Measurements from ENCODE around the gene CCNB1IP1.
"Not testable (repeated sequence)": the region's sequence is repeated elsewhere in the genome, so short reads cannot be mapped to it uniquely, and the experiment has no call there.

CCNB1IP1 gene, protein sequence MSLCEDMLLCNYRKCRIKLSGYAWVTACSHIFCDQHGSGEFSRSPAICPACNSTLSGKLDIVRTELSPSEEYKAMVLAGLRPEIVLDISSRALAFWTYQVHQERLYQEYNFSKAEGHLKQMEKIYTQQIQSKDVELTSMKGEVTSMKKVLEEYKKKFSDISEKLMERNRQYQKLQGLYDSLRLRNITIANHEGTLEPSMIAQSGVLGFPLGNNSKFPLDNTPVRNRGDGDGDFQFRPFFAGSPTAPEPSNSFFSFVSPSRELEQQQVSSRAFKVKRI

DNA sequence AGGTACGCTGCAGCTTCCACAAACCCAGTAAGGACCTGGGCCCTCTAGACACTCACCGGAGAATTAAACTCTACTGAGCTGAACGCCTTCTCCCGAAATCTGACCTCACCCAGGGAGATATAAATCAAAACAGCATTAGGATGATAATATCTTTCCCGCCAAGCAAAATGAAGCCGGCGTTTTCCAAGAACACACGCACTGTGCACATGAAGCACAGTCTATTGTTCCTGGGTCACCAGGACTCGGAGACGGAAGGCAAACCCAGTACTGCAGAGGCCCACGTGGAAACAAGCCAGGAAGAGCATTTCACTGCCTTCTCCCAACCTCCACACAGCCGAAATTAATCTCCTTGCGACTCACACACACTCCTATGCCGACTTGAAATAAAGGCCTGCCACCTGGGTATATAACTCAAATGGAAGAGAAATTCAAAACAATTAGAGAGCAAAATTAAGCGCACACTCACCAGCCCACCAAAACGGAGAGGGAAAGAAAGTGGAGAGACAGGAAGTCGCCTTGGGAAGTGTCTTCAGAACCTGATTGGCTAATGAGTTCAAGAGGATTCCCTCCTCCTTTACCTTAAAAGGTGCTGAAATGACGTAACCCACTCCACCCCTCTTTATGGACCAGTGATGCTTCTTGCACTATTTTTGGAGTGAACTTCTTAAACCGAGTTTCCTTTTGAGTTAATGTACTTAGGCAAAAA, at the start of gene CCNB1IP1:
Gene CCNB1IP1, minus strand, starts transcription at position 492 of the 706 bp plus-strand sequence. CDS start 16,756 bp downstream, outside the sequence.
- DNase-seq = peak; percentile 90

DNA sequence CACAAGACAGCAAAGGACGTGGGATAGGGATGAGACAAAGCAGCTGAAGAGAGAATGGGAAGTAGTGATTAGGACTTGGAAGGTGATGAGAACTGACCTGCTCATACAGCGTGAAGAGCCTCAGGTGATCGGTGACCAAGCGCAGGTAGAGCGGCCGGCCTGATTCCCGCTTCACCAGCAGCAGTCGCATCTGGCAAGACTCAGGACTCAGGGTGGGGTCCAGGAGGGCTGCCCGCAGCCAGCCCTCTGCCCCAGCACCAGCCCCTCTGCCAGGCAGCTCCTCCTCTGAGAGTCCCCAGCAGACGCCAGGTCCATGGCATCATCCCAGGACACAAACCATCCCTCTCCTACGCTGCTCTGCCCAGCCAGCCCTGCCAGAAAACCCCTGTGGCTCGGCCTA, 49.4 kb upstream of the CCNB1IP1 start:
- DNase-seq = no peak

- DNase-seq = no peak
Observed at GRCh38 chr14:20381341-20381740, 48.3 kb upstream of the CCNB1IP1 start.

DNA sequence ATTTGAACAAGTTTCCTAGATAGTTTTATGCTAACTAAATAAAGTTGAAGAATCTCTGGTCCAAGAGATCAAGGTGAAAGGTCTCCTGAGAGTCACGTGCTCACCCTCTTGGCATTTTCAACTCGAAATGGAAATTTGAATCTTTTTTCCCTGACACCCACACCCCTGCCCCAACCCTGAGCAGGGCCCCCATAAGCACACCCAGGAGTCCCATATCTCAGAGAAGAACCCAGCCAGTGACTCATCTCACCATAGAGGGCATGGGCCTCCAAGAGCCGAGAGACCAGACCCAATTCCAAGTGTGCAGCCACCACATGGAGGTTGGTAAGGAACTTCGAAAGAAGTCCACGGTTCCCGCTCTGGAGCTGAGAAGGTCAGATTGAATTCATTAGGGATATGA, 47.6 kb upstream of the CCNB1IP1 start:
- no peak for DNase-seq

GRCh38 chr14:20379743-20380142, 46.7 kb upstream of the CCNB1IP1 start:
- DNase-seq = no peak

DNA sequence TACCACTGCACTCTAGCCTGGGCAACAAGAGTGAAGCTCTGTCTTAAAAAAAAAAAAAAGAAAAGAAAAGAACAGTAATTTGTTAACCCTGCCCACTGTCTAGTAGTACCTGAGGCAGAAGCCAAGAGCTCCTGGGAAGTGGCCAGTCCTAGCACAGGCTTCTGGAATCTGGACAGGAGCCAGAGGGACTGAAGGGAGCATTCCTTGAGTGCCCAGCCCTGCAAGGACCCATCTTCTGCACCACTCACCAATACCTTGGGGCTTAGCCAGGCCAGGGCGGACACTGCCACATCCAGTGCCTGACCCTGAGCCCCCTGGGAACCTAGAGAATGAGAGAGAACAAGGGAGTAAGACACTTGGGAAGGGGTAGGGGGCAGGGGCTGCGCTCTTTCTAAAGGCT, 44.1 kb upstream of the CCNB1IP1 start:
- no peak for DNase-seq

- DNase-seq = no peak
Observed at GRCh38 chr14:20376071-20376588, 43.1 kb upstream of the CCNB1IP1 start.

DNA sequence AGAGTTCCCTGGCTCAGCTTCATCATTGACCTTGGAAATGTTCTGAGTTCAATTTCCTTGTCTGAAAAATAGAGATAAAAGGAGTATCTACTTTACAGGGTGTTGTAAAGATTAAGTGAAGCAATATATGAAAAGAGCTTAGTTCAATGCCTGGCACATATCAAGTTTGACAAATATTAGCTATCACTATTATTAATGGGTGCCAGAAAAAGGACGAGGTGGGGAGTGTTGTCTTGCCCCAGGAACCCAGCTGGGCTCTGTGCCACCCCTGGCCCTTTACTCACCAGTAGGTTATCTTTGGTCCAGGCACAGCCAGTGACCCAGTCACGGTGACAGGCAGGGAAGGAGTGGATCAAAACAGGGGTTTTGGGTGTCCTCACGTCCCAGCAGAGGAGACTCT, 42.4 kb upstream of the CCNB1IP1 start:
- no peak for DNase-seq

DNA sequence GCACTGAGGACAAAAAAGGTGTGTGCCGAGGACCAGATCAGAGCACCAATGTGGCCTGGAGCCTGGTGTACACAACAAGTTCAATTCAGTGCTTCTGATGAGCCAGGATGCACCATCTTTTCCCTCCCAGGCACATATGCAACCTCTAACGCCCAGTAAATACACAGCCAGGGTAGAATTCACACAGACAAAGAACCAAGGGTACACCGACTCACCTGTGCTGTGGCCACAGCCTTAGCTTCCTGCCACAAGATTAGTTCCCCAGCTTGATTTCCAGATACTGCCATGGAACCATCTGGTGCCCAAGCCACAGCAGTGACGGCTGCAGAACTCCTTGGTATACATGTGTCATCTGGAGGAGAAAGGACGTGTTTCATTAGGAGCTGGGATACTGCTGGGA, 39.7 kb upstream of the CCNB1IP1 start:
- no peak for DNase-seq

DNA sequence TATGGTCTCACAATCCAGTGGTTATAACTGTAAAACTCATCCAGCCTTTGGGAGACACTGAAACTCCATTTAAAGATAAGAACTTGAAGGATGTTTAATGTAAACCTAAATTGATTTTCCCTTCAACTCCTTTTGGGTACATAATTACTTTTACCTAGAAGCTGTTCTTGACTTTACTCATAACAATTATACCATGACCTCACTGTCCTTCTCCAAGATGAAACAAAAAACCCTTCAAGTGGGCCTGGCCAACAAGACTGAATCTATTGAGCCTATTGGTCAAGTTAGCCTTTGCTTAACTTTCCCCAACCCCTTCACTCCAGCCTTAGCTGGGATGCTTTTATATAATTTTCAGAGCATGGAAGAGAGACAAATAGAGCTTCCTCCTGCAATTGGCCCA, 32.8 kb upstream of the CCNB1IP1 start:
- DNase-seq = no peak

GRCh38 chr14:20358474-20358873, 25.4 kb upstream of the CCNB1IP1 start:
- DNase-seq = not testable (repeated sequence)

GRCh38 chr14:20356422-20356821, 23.3 kb upstream of the CCNB1IP1 start:
- peak; percentile 10 for DNase-seq

DNA sequence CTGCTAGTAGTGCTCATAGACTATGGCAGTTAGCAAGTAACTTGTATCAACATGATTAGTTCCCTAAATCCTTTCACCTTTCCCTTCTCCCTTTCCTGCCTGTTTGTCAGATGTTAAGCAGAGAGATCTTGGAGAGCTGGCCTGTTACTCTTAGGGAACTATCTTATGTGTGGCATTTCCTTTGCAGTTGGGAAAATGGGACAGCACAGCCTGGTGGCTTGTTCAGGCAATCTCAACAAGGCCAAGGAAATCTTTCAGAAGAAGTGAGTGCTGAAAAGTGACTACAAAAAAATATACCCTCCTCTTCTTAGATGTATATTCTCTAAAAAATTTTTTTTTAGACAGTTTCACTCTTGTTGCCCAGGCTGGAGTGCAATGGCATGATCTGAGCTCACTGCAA, 17.8 kb upstream of the CCNB1IP1 start:
- no peak for DNase-seq

GRCh38 chr14:20350282-20350681, 17.2 kb upstream of the CCNB1IP1 start:
- no peak for DNase-seq

- no peak for DNase-seq
Observed at GRCh38 chr14:20347747-20348146, 14.7 kb upstream of the CCNB1IP1 start.

DNA sequence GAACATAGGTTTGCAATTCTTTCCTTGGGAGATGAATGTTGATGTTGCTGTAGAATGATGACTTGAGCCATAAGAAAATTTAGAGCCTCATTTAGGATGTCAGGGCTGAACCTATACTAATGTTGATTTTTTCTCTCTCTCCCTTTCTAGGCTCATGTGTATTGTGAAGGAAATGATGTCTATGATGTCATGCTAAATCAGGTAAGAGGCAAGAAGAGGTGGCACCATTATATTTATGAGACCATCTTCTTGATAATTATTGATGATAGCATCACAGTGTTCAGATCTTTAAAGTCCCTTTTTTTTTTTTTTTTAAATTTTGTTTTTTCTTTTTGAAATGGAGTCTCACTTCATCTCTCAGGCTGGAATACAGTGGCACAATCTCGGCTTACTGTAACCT, 13.6 kb upstream of the CCNB1IP1 start:
- no peak for DNase-seq

GRCh38 chr14:20345366-20345765, 12.3 kb upstream of the CCNB1IP1 start:
- DNase-seq = no peak

- DNase-seq = peak; percentile 14
Observed at GRCh38 chr14:20343862-20344220, 10.8 kb upstream of the CCNB1IP1 start.

GRCh38 chr14:20343092-20343861, 10.2 kb upstream of the CCNB1IP1 start, which contains the start of gene PARP2:
PARP2 (plus strand) TSS chr14:20343635; CDS start chr14:20343642, 7 bp downstream.
- DNase-seq = peak; percentile 100

GRCh38 chr14:20341646-20342045, 8.6 kb upstream of the CCNB1IP1 start:
- no peak for DNase-seq

GRCh38 chr14:20341032-20341431, 8.0 kb upstream of the CCNB1IP1 start:
- DNase-seq = not testable (repeated sequence)

DNA sequence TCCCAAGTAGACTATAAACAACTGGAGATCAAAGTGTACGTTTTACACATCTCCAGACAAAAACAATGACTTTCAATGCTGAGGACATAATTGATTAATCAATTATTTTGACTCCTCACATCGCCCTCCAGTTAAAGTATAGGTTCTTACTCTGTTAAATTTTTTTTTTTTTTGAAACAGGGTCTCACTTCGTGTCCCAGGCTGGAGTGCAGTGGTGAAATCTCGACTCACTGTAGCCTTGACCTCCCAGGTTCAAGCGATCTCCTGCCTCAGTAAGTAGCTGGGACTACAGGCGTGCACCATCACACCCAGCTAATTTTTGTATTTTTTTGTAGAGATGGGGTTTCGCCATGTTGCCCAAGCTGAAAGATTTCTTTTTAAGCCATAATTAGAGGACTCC, 938 bp upstream of the CCNB1IP1 start:
- DNase-seq = no peak

DNA sequence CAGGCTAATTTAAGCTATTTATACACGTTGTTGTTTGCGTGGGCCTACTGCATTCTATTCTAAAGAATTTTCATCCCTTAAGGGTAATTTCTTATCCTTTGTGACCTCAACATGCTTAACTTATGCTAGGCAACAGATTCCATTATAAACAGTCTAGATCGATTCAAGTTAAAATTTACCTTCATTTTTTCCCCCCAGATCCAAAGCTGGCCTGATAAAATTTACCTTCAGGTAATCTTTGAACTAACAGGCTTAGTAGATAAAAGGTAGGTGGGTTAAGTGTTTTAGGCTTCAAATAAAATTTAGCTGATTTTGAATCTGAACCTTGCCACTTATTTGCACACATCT, 389 bp upstream of the CCNB1IP1 start:
- no peak for DNase-seq

DNA sequence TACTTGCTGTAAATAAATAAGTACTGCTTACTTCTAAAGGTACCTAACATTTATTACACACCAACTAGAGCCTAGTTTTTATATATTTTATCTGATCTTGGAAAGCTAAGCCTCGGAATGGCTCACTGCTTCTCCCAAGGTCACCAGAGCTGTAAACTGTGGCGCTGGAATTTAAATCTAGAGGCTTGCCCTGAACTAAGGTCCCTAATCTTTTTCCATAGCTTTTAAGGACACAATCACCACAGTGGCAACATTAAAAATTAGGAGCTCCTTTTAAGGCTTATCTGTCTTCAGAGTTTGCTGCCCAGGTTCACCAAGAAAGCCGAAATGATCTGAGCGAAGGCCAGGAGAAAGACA, 670 bp downstream of the CCNB1IP1 start:
- no peak for DNase-seq

Data from fibroblast of upper back skin (primary cell).